Stimulated activated CD8-positive, alpha-beta memory T cell treated with anti-CD3 and anti-CD28 coated beads, Interleukin-15, amount 100 ng/mL, for 24 hours (primary cell): ENCODE data around the gene XAGE1A.
"Not testable (repeated sequence)": the region's sequence is repeated elsewhere in the genome, so short reads cannot be mapped to it uniquely, and the experiment has no call there.

ENCODE experiments used
- DNase-seq: peaks from one replicate; pipeline ENCODE4 v3.0.0-alpha.2; 2020; ENCODE audit warnings: low read depth

The XAGE1A gene

DNA sequence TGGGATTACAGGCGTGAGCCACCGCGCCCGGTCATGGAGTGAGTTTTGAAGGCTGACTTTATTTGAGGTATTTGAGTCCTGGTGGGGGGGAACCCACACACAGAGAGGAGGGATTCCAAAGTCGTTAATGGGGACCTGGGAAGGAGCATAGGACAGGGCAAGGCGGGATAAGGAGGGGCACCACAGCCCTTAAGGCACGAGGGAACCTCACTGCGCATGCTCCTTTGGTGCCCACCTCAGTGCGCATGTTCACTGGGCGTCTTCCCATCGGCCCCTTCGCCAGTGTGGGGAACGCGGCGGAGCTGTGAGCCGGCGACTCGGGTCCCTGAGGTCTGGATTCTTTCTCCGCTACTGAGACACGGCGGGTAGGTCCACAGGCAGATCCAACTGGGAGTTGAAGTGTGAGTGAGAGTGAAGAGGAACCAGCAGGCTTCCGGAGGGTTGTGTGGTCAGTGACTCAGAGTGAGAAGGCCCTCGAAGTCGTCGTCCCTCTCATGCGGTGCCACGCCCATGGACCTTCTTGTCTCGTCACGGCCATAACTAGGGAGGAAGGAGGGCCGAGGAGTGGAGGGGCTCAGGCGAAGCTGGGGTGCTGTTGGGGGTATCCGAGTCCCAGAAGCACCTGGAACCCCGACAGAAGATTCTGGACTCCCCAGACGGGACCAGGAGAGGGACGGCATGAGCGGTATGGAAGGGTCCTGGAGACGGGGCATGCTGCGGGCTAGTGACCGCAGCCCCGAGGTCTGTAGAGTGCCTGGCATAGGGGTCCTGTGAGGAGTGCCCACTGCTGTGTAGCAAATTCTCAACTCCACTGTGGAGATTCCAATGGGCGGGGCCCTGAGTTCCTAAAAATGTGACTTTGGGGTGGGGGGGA, at the start of gene XAGE1A:
TSS of gene XAGE1A (plus strand) at position 264 of the 874 bp plus-strand sequence. CDS start 1,554 bp downstream, outside the sequence.
- DNase-seq, result not testable (repeated sequence)

GRCh38 chrX:52452031-52452430, 43.6 kb upstream of the XAGE1A start:
- not testable (repeated sequence) for DNase-seq

GRCh38 chrX:52471301-52471700, 24.3 kb upstream of the XAGE1A start:
- not testable (repeated sequence) for DNase-seq

- not testable (repeated sequence) for DNase-seq
Measured at GRCh38 chrX:52496419-52496772, 788 bp downstream of the XAGE1A start.

DNA sequence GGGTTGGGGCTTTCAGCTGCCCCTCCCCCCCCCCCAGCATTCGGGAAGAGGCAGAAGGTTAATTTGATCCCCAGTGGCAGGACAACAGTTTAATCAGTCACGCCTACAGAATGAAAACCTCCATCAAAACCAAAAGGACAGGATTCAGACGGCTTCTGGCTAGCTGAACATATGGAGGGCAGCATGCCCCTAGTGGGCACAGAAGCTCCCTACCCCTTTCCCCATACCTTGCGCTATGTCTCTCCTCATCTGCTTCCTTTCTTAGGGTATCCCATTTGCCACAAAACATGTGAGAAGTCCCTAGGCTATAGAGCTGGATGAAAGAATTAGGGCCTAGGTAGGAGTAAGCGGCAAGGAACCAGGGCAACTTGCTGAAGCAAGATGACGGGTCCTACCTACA, 5.8 kb downstream of the XAGE1A start:
- not testable (repeated sequence) for DNase-seq

GRCh38 chrX:52504551-52504950, 8.9 kb downstream of the XAGE1A start:
- DNase-seq, result no peak

DNA sequence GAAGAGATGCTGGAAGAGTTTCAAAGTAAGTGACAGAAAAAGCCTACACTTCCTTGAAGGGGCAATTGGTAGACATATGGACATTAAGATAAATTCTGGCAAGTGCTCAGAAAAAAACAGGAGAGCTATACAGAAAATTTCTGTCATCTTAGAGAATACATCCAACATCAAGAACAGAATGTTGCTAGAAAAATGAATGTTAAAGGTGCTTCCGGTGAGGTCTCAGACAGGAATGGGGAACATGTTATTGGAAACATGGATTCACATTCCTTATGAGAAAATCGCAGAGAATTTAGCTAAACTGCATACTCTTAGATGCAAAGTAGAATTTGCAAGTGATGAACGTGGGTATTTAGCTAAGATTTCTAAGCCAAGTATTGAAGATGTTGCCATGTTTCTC, 11.7 kb downstream of the XAGE1A start:
- DNase-seq, result no peak

DNA sequence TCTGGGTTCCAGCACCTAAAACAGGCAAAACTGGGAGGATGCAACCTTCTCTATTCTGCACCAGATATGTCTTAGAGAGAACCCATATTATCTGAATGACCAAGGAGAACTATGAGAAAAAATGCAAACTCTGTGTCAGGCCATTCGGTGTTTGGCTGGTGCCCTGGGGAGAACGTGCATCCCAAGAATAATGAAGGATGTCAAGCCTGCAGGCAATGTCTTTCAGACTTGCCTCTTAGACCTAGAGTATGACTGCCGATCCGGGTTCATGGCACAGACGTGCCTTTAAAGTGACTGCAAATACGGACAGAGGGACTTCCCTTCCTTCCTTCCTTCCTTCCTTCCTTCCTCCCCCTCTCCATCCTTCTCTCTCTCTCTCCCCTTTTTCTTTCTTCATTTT, 14.3 kb downstream of the XAGE1A start:
- DNase-seq, result no peak

- not testable (repeated sequence) for DNase-seq
Measured at GRCh38 chrX:52511126-52511525, 15.5 kb downstream of the XAGE1A start.

DNA sequence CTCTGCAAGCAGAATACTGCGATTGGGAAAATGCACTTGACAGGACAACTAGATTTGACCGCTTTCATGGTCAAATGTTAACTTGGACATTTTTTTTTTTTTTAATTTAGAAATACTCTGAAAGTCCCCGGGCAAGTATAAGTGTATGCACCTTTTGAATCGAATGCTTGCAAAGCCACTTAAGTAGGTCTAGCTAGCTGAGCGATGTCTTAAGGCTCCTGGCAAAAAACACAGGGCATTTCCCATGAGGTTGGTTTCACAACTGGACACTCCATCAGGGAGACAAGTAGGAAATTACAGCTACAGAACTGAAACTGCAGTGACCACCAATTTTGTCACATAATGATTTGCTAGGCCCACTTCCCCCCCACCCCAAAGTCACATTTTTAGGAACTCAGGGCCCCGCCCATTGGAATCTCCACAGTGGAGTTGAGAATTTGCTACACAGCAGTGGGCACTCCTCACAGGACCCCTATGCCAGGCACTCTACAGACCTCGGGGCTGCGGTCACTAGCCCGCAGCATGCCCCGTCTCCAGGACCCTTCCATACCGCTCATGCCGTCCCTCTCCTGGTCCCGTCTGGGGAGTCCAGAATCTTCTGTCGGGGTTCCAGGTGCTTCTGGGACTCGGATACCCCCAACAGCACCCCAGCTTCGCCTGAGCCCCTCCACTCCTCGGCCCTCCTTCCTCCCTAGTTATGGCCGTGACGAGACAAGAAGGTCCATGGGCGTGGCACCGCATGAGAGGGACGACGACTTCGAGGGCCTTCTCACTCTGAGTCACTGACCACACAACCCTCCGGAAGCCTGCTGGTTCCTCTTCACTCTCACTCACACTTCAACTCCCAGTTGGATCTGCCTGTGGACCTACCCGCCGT, 20.7 kb downstream of the XAGE1A start:
- not testable (repeated sequence) for DNase-seq

GRCh38 chrX:52516987-52517325, 21.3 kb downstream of the XAGE1A start, which contains the start of gene XAGE1B:
Gene XAGE1B, minus strand, starts transcription at chrX:52517063. Its CDS starts 1,536 bp downstream, at chrX:52515527.
- DNase-seq, result not testable (repeated sequence)

GRCh38 chrX:52541051-52541450, 45.4 kb downstream of the XAGE1A start:
- DNase-seq, result not testable (repeated sequence)

GRCh38 chrX:52542311-52542710, 46.7 kb downstream of the XAGE1A start:
- no peak for DNase-seq

GRCh38 chrX:52544147-52544840, 48.7 kb downstream of the XAGE1A start:
- no peak for DNase-seq

GRCh38 chrX:52548769-52549168, 53.2 kb downstream of the XAGE1A start:
- DNase-seq, result not testable (repeated sequence)
